Endothelial cell of umbilical vein (primary cell): ENCODE data around the gene TTC9B. TPM values are rescaled to one million over a fixed set of nuclear protein-coding genes. Genes with fewer than 3 reads are reported as not detected.

Experiments
- BruUV-seq: library from RNA; stranded (reverse); fragments of 400-500 nt; replicated peaks from 2 replicates; lab custom pipeline; 2021; lab: Mats Ljungman, UMichigan
- CTCF ChIA-PET: fragments of 300-600, 350-600 bp; sonication (Branson Sonifier 250); formaldehyde crosslinking; loops from one replicate; lab custom pipeline; 2021; ENCODE audit warnings: antibody characterized with exemption, inconsistent platforms; lab: Charles Lee
- POLR2A ChIA-PET: fragments of 300-600, 350-600 bp; sonication (Branson Sonifier 250); formaldehyde crosslinking; loops from one replicate; lab custom pipeline; 2021; ENCODE audit warnings: antibody characterized with exemption, inconsistent platforms; lab: Charles Lee
- DNase-seq: peaks from one replicate; pipeline ENCODE4 v3.0.0-alpha.2; 2011; ENCODE audit warnings: low read depth, low spot score
- FAIRE-seq: peaks from 2 replicates; lab custom pipeline; 2011; peaks lifted over from hg19 to GRCh38; lab: Jason Lieb, UNC
- H2AFZ ChIP-seq: 2 replicates; pipeline ENCODE4 v1.6.0; 2012; ENCODE audit warnings: low read depth, low read length, control low read depth, inconsistent platforms
- H3K27ac ChIP-seq: 2 replicates; pipeline ENCODE4 v1.5.1; 2011; ENCODE audit warnings: low read depth, mild to moderate bottlenecking, control low read depth, low read length, moderate library complexity; ENCODE audit not compliant: insufficient read depth
- H3K27me3 ChIP-seq, 2 experiments: 2 replicates each; pipeline versions ENCODE4 v1.6.0 to v1.6.1; 2011; ENCODE audit warnings: low read length in 2 of 2, mixed read lengths in 1 of 2; ENCODE audit not compliant: control insufficient read depth in 2 of 2, insufficient read depth in 2 of 2
- H3K36me3 ChIP-seq, 2 experiments: 2 replicates in 1 of 2; 3 replicates in 1 of 2; pipeline ENCODE4 v1.5.1; 2011; ENCODE audit warnings: low read length in 2 of 2, mild to moderate bottlenecking in 1 of 2, moderate library complexity in 1 of 2; ENCODE audit not compliant: control insufficient read depth in 2 of 2, insufficient read depth in 2 of 2; ENCODE audit errors: extremely low read depth in 1 of 2
- H3K4me1 ChIP-seq: 3 replicates; pipeline ENCODE4 v1.5.1; 2011; ENCODE audit warnings: mild to moderate bottlenecking, low read length; ENCODE audit not compliant: control insufficient read depth, insufficient read depth; ENCODE audit errors: extremely low read depth
- H3K4me2 ChIP-seq: 2 replicates; pipeline ENCODE4 v1.6.1; 2011; ENCODE audit warnings: low read length, control low read depth, mixed read lengths; ENCODE audit not compliant: insufficient read depth
- H3K4me3 ChIP-seq, 3 experiments: fragments of 200-600 bp in 1 of 3; sonication (generic), shearing (Covaris generic) in 1 of 3; replicated peaks in 1 of 3; 2 replicates each; pipeline ENCODE4 v1.5.1; 2011 to 2016; ENCODE audit warnings: control low read depth in 3 of 3, low read length in 3 of 3, mild to moderate bottlenecking in 2 of 3, inconsistent platforms in 1 of 3, low read depth in 1 of 3, moderate library complexity in 1 of 3; ENCODE audit not compliant: insufficient read depth in 1 of 3
- H3K79me2 ChIP-seq: 2 replicates; pipeline ENCODE4 v1.6.0; 2012; ENCODE audit warnings: low read length, inconsistent platforms; ENCODE audit not compliant: control insufficient read depth, insufficient read depth
- H3K9ac ChIP-seq: replicated peaks from 2 replicates; pipeline ENCODE3; 2011; ENCODE audit warnings: low read length, control low read depth; ENCODE audit not compliant: insufficient read depth; ENCODE audit errors: extremely low read depth
- H3K9me1 ChIP-seq: replicated peaks from 3 replicates; pipeline ENCODE4 v1.6.0; 2011; ENCODE audit warnings: mild to moderate bottlenecking, low read length; ENCODE audit not compliant: control insufficient read depth, insufficient read depth; ENCODE audit errors: extremely low read depth
- H3K9me3 ChIP-seq: replicated peaks from 2 replicates; pipeline ENCODE4 v1.5.1; 2012; ENCODE audit warnings: low read length, inconsistent platforms; ENCODE audit not compliant: control insufficient read depth, insufficient read depth
- H4K20me1 ChIP-seq: replicated peaks from 2 replicates; pipeline ENCODE3; 2011; ENCODE audit warnings: mild to moderate bottlenecking, low read length; ENCODE audit not compliant: control insufficient read depth, insufficient read depth; ENCODE audit errors: extremely low read depth
- CTCF ChIP-seq, 2 donors: IDR thresholded peaks; 1 replicate in 1 of 2; 2 replicates in 1 of 2; pipeline ENCODE4 v1.5.1; 2011; ENCODE audit warnings: low read length in 2 of 2, mild to moderate bottlenecking in 2 of 2, moderate library complexity in 2 of 2, control low read depth in 1 of 2, inconsistent platforms in 1 of 2, low read depth in 1 of 2; ENCODE audit not compliant: insufficient read depth in 1 of 2; ENCODE audit errors: extremely low read depth in 1 of 2
- EZH2 ChIP-seq: IDR thresholded peaks from 2 replicates; pipeline ENCODE4 v1.6.1; 2012; ENCODE audit warnings: borderline replicate concordance, low read depth, mild to moderate bottlenecking, moderate library complexity, low read length, inconsistent platforms; ENCODE audit not compliant: severe bottlenecking
- FOS ChIP-seq: IDR thresholded peaks from 2 replicates; pipeline ENCODE4 v1.6.1; 2011; ENCODE audit warnings: mild to moderate bottlenecking, low read length, moderate library complexity, borderline replicate concordance; ENCODE audit not compliant: insufficient read depth
- GATA2 ChIP-seq: IDR thresholded peaks from 2 replicates; pipeline ENCODE4 v1.7.0; 2011; ENCODE audit warnings: low read depth, mild to moderate bottlenecking, moderate library complexity, mixed read lengths, low read length; ENCODE audit not compliant: insufficient read length, insufficient read depth
- JUN ChIP-seq: IDR thresholded peaks from 2 replicates; pipeline ENCODE4 v1.6.1; 2011; ENCODE audit warnings: borderline replicate concordance, low read depth; ENCODE audit not compliant: insufficient read length, insufficient read depth
- MAX ChIP-seq: IDR thresholded peaks from 2 replicates; pipeline ENCODE4 v1.6.1; 2011; ENCODE audit not compliant: insufficient read depth, insufficient read length
- MYC ChIP-seq: IDR thresholded peaks from one replicate; pipeline ENCODE4 v1.6.1; 2011; ENCODE audit warnings: mild to moderate bottlenecking, low read depth, low read length
- POLR2A ChIP-seq: IDR thresholded peaks from 2 replicates; pipeline ENCODE4 v1.6.1; 2012; ENCODE audit warnings: low read depth, mild to moderate bottlenecking, control low read depth, low read length
- POLR2AphosphoS5 ChIP-seq: IDR thresholded peaks from 2 replicates; pipeline ENCODE4 v1.6.1; 2012; ENCODE audit warnings: low read depth, mild to moderate bottlenecking, control low read depth, low read length, moderate library complexity; ENCODE audit not compliant: insufficient read depth
- dilution Hi-C: fragments of 300-500 bp; cut with MboI; formaldehyde crosslinking; loops from one replicate; pipeline ENCODE4 v1.15.0; 2019; ENCODE audit warnings: low sequenced_read_pairs; ENCODE audit not compliant: extremely low pct_ligation_motif_present
- intact Hi-C: fragments of 100-400 bp; cut with micrococcal nuclease; formaldehyde crosslinking; loops from one replicate; pipeline ENCODE4 v1.10.0; 2022
- polyA plus RNA-seq, 4 experiments: library from polyadenylated mRNA; depleted of rRNA in 3 of 4; stranded (reverse) in 3 of 4; unstranded in 1 of 4; fragments of >200 nt; gene quantifications; 2 replicates each; pipeline versions ENCODE4 v1.2.1 to v1.2.3, GENCODE V29; 2011 to 2012; ENCODE audit warnings: missing spikeins in 1 of 4
- total RNA-seq: library from RNA; stranded (reverse); gene quantifications from 2 replicates; pipeline ENCODE4 v1.2.3, GENCODE V29; 2021

Gene TTC9B
- total and polyA plus RNA-seq, 2 donors (not counting 3 experiments of a cell fraction or from before 2014, with no cell fraction given) = not detected

GRCh38 chr19:40251244-40251643, 33.1 kb upstream of the TTC9B start:
- Histone ChIP-seq H3K4me1 (no peaks in the 10 kb centered on the region), H3K4me2 (no peak overlapping the region), H3K9me3 (no peaks in the 10 kb centered on the region), H3K4me3 (no peak overlapping the region), H3K36me3 (peaks cover 12 to 19% of the 10 kb centered on the region in 2 experiments), H2AFZ (no peak overlapping the region), H3K27ac (no peak overlapping the region), H4K20me1 (no peaks in the 10 kb centered on the region), H3K79me2 (peaks cover 17% of the 10 kb centered on the region), H3K27me3 (no peaks in the 10 kb centered on the region), H3K9ac (no peak overlapping the region), H3K9me1 (no peaks in the 10 kb centered on the region)
- intact Hi-C loops = no loop called here
- ChIA-PET POLR2A (no interaction called here), CTCF (no interaction called here)
- no peak for DNase-seq
- TF ChIP-seq EZH2 (no peak), CTCF (IDR thresholded peaks at IDR 0.05; ENCODE audit: extremely low read depth in 1 of 2, insufficient read depth in 1 of 2, low read depth in 1 of 2, low read length in 2 of 2) (no peak), POLR2AphosphoS5 (no peak), MAX (no peak), FOS (no peak), JUN (no peak), MYC (no peak), GATA2 (no peak), POLR2A (no peak)
- no peak for FAIRE-seq
- dilution Hi-C loops = no loop called here
- no TSS peak for BruUV-seq
